Measurements from ENCODE around the gene TTC9.

TTC9 gene

GRCh38 chr14:70704960-70705359, 63.2 kb downstream of the TTC9 start:
- no peak for TF ChIP-seq EZH2phosphoT487 (conservative IDR thresholded peaks at IDR 0.05; ENCODE audit: low read length)
- TF ChIP-seq, protein P1, sequence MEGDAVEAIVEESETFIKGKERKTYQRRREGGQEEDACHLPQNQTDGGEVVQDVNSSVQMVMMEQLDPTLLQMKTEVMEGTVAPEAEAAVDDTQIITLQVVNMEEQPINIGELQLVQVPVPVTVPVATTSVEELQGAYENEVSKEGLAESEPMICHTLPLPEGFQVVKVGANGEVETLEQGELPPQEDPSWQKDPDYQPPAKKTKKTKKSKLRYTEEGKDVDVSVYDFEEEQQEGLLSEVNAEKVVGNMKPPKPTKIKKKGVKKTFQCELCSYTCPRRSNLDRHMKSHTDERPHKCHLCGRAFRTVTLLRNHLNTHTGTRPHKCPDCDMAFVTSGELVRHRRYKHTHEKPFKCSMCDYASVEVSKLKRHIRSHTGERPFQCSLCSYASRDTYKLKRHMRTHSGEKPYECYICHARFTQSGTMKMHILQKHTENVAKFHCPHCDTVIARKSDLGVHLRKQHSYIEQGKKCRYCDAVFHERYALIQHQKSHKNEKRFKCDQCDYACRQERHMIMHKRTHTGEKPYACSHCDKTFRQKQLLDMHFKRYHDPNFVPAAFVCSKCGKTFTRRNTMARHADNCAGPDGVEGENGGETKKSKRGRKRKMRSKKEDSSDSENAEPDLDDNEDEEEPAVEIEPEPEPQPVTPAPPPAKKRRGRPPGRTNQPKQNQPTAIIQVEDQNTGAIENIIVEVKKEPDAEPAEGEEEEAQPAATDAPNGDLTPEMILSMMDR (IDR thresholded peaks at IDR 0.05; ENCODE audit: insufficient read depth, low read length, poor library complexity, severe bottlenecking): no peak
- Histone ChIP-seq H3K27ac (ENCODE audit: low read depth, low read length) (no peak overlapping the region), H3K4me2 (ENCODE audit: low read depth, low read length, poor library complexity, severe bottlenecking) (no peak overlapping the region), H3K27me3 (ENCODE audit: low read length) (no peaks in the 10 kb centered on the region), H3K36me3 (ENCODE audit: low read length) (no peaks in the 10 kb centered on the region), H3K9me2 (replicated peaks; ENCODE audit: insufficient read depth, low read length) (no peaks in the 10 kb centered on the region), H3K9ac (ENCODE audit: low read length) (no peak overlapping the region), H3K4me3 (ENCODE audit: insufficient read depth, low read length, poor library complexity, severe bottlenecking) (no peak overlapping the region), H3K79me2 (ENCODE audit: insufficient read depth, low read length) (no peaks in the 10 kb centered on the region), H2AFZ (ENCODE audit: low read depth, low read length, severe bottlenecking) (no peak overlapping the region), H3K9me3 (ENCODE audit: insufficient read depth, low read length) (no peaks in the 10 kb centered on the region), H3F3A (ENCODE audit: insufficient read depth) (no peaks in the 10 kb centered on the region), H4K20me1 (ENCODE audit: low read depth, low read length) (no peaks in the 10 kb centered on the region)

- no peaks in the 10 kb centered on the region for H3K36me3 ChIP-seq (ENCODE audit: low read length)
- H3K4me3 ChIP-seq (ENCODE audit: insufficient read depth, low read length, poor library complexity, severe bottlenecking): no peak overlapping the region
- no peak overlapping the region for H2AFZ ChIP-seq (ENCODE audit: low read depth, low read length, severe bottlenecking)
- no peak overlapping the region for H3K4me2 ChIP-seq (ENCODE audit: low read depth, low read length, poor library complexity, severe bottlenecking)
- H3K9me2 ChIP-seq (replicated peaks; ENCODE audit: insufficient read depth, low read length): no peaks in the 10 kb centered on the region
- no peak overlapping the region for H3K27ac ChIP-seq (ENCODE audit: low read depth, low read length)
- no peaks in the 10 kb centered on the region for H3K9me3 ChIP-seq (ENCODE audit: insufficient read depth, low read length)
- no peak overlapping the region for H3K9ac ChIP-seq (ENCODE audit: low read length)
- no peaks in the 10 kb centered on the region for H3K79me2 ChIP-seq (ENCODE audit: insufficient read depth, low read length)
- no peak for TF ChIP-seq EZH2phosphoT487 (conservative IDR thresholded peaks at IDR 0.05; ENCODE audit: low read length)
- TF ChIP-seq, protein P1 (IDR thresholded peaks at IDR 0.05; ENCODE audit: insufficient read depth, low read length, poor library complexity, severe bottlenecking): no peak
- no peaks in the 10 kb centered on the region for H3K27me3 ChIP-seq (ENCODE audit: low read length)
- H3F3A ChIP-seq (ENCODE audit: insufficient read depth): no peaks in the 10 kb centered on the region
- H4K20me1 ChIP-seq (ENCODE audit: low read depth, low read length): no peaks in the 10 kb centered on the region
These were observed 64.5 kb downstream of the TTC9 start for GRCh38 chr14:70706177-70706576.

- H3K36me3 ChIP-seq (ENCODE audit: low read length): no peaks in the 10 kb centered on the region
- no peak overlapping the region for H2AFZ ChIP-seq (ENCODE audit: low read depth, low read length, severe bottlenecking)
- H3K9ac ChIP-seq (ENCODE audit: low read length): no peak overlapping the region
- TF ChIP-seq EZH2phosphoT487 (conservative IDR thresholded peaks at IDR 0.05; ENCODE audit: low read length): no peak
- TF ChIP-seq, protein P1 (IDR thresholded peaks at IDR 0.05; ENCODE audit: insufficient read depth, low read length, poor library complexity, severe bottlenecking): no peak
- no peak overlapping the region for H3K4me2 ChIP-seq (ENCODE audit: low read depth, low read length, poor library complexity, severe bottlenecking)
- no peak overlapping the region for H3K4me3 ChIP-seq (ENCODE audit: insufficient read depth, low read length, poor library complexity, severe bottlenecking)
- no peaks in the 10 kb centered on the region for H3K79me2 ChIP-seq (ENCODE audit: insufficient read depth, low read length)
- H3K9me3 ChIP-seq (ENCODE audit: insufficient read depth, low read length): no peaks in the 10 kb centered on the region
- no peaks in the 10 kb centered on the region for H3K27me3 ChIP-seq (ENCODE audit: low read length)
- no peaks in the 10 kb centered on the region for H4K20me1 ChIP-seq (ENCODE audit: low read depth, low read length)
- no peak overlapping the region for H3K27ac ChIP-seq (ENCODE audit: low read depth, low read length)
- H3K9me2 ChIP-seq (replicated peaks; ENCODE audit: insufficient read depth, low read length): no peaks in the 10 kb centered on the region
- H3F3A ChIP-seq (ENCODE audit: insufficient read depth): no peaks in the 10 kb centered on the region
These were observed 65.7 kb downstream of the TTC9 start for GRCh38 chr14:70707138-70708038.
